HG03469 (cell line): ENCODE data around the gene SIPA1.

Experiments
- ATAC-seq: cut with Tn5 transposase; IDR thresholded peaks from one replicate; pipeline ENCODE4 v1.9.1; 2021; ENCODE audit warnings: mild to moderate bottlenecking, moderate library complexity, moderate number of reproducible peaks; ENCODE audit not compliant: unreplicated experiment

Gene SIPA1

GRCh38 chr11:65642014-65642671, 4.2 kb downstream of the SIPA1 start:
- no peak for ATAC-seq

- no peak for ATAC-seq
These were observed 6.1 kb downstream of the SIPA1 start for GRCh38 chr11:65643971-65644370.

- no peak for ATAC-seq
These were observed 6.9 kb downstream of the SIPA1 start for GRCh38 chr11:65644837-65645236.

GRCh38 chr11:65645710-65646109, 7.8 kb downstream of the SIPA1 start:
- ATAC-seq, result no peak

GRCh38 chr11:65646288-65646957, 8.5 kb downstream of the SIPA1 start:
- ATAC-seq, result no peak

- ATAC-seq, result no peak
These were observed 9.2 kb downstream of the SIPA1 start for GRCh38 chr11:65646958-65647701.

- no peak for ATAC-seq
These were observed 11.1 kb downstream of the SIPA1 start for GRCh38 chr11:65648997-65649493.

GRCh38 chr11:65649656-65650546, 12.0 kb downstream of the SIPA1 start:
- ATAC-seq, result no peak

GRCh38 chr11:65650547-65651338, 12.8 kb downstream of the SIPA1 start:
- ATAC-seq, result no peak

- no peak for ATAC-seq
These were observed 13.4 kb downstream of the SIPA1 start for GRCh38 chr11:65651339-65651588.

GRCh38 chr11:65651589-65652510, 13.9 kb downstream of the SIPA1 start:
- ATAC-seq, result no peak

GRCh38 chr11:65652511-65653228, 14.8 kb downstream of the SIPA1 start:
- peak; percentile 32 for ATAC-seq

- ATAC-seq, result peak; percentile 4
These were observed 15.6 kb downstream of the SIPA1 start for GRCh38 chr11:65653229-65654225.

GRCh38 chr11:65654375-65655349, 16.8 kb downstream of the SIPA1 start:
- no peak for ATAC-seq

GRCh38 chr11:65655570-65656332, 17.9 kb downstream of the SIPA1 start:
- ATAC-seq, result no peak
